ENCODE data around the gene FOXD1. TPM values are rescaled to one million over a fixed set of nuclear protein-coding genes. Genes with fewer than 3 reads are reported as not detected.
A peak's percentile ranks its signal among the peaks of the same experiment; 100 is the strongest.

Gene FOXD1
- total and polyA plus RNA-seq, 2 of the 8 experiments (the other 6 are each of a cell fraction or from before 2014, with no cell fraction given): 0.11 to 1.1 TPM

GRCh38 chr5:73497497-73498056, 49.0 kb upstream of the FOXD1 start:
- 0 out of 2 replicates have a peak, but pooled peaks have one; percentile 11 for TF ChIP-seq CHD1 (IDR thresholded peaks at IDR 0.05; ENCODE audit: low read depth, low read length)
- TF ChIP-seq CBX5 (IDR thresholded peaks at IDR 0.05; ENCODE audit: low read depth, low read length): no peak
- H3K9ac ChIP-seq (replicated peaks in 1 of 4; ENCODE audit: extremely low read depth in 1 of 4, low read depth in 3 of 4, low read length in 3 of 4): peak overlapping the region; percentile 84 to 94 (median 92)
- peak overlapping the region; percentile 88 for H2BK120ac ChIP-seq (replicated peaks; ENCODE audit: low read depth, low read length)
- H3K4me2 ChIP-seq (ENCODE audit: insufficient read depth in 1 of 2, low read depth in 2 of 2, low read length in 2 of 2): peak overlapping the region; percentile 84 to 85
- H3K56ac ChIP-seq (replicated peaks; ENCODE audit: insufficient read length, low read depth, low read length): peak overlapping the region; percentile 87
- ChIA-PET POLR2A (ENCODE audit: partially characterized antibody) (interaction anchor here (0.6 to 7.7 kb wide), 16 partner anchors 10 to 68 kb away, joined by 3 to 170 read pairs (median 11); partner anchors contain the start of genes ANKRA2, FOXD1 and UTP15), CTCF (ENCODE audit: partially characterized antibody) (interaction anchor here (0.6 to 6.1 kb wide), 14 partner anchors 10 to 960 kb away, joined by 3 to 53 read pairs (median 8); partner anchors contain the start of gene FOXD1)
- H3K23me2 ChIP-seq (ENCODE audit: low read depth, low read length): peaks cover 9% of the 10 kb centered on the region
- H4K8ac ChIP-seq (ENCODE audit: extremely low read depth, insufficient read depth, low read length): peak overlapping the region; percentile 99; the same call in 1 of the 2 replicates
- H4K20me1 ChIP-seq (replicated peaks in 1 of 2; ENCODE audit: control insufficient read depth in 1 of 2, insufficient read depth in 2 of 2, low read length in 2 of 2): peaks cover 0 to 3% of the 10 kb centered on the region in 2 experiments
- H4K5ac ChIP-seq (ENCODE audit: insufficient read length, low read depth, low read length): peak overlapping the region; percentile 98
- H3K4me1 ChIP-seq (replicated peaks in 1 of 4; ENCODE audit: control insufficient read depth in 3 of 4, insufficient read depth in 4 of 4, low read length in 3 of 4): peaks cover 1 to 12% (median 4%) of the 10 kb centered on the region in 4 experiments; a peak in 6 of 7 replicates
- H2BK15ac ChIP-seq (ENCODE audit: low read length): peak overlapping the region; percentile 36; the same call in 1 of the 2 replicates
- peaks cover 3 to 36% (median 13%) of the 10 kb centered on the region in 4 experiments; a peak in 7 of 8 replicates for H3K36me3 ChIP-seq (ENCODE audit: control insufficient read depth in 2 of 4, insufficient read depth in 4 of 4, low read length in 3 of 4)
- H3K4ac ChIP-seq (replicated peaks; ENCODE audit: insufficient read length, low read depth, low read length): peak overlapping the region; percentile 95
- no peaks in the 10 kb centered on the region for H3K9me3 ChIP-seq (ENCODE audit: insufficient read depth in 2 of 2, low read depth in 1 of 2, low read length in 1 of 2)
- peaks cover 2% of the 10 kb centered on the region; the same call in 1 of the 2 replicates for H3K79me1 ChIP-seq (ENCODE audit: low read depth, low read length)
- peak overlapping the region; percentile 29; the same call in 1 of the 2 replicates for H2AFZ ChIP-seq (ENCODE audit: low read length)
- H2AK5ac ChIP-seq (ENCODE audit: low read depth, low read length): 0 out of 2 replicates have a peak overlapping the region, but pooled peaks have one; percentile 19
- H3K27ac ChIP-seq (ENCODE audit: low read depth, low read length): peak overlapping the region; percentile 97
- peak overlapping the region; percentile 97 for H4K91ac ChIP-seq (replicated peaks; ENCODE audit: insufficient read length, low read length)
- H2BK12ac ChIP-seq (ENCODE audit: low read depth, low read length): peak overlapping the region; percentile 69; the same call in 1 of the 2 replicates
- H3K79me2 ChIP-seq (ENCODE audit: control insufficient read depth in 1 of 2, insufficient read depth in 2 of 2, low read length in 2 of 2): peaks cover 16 to 51% of the 10 kb centered on the region in 2 experiments
- H3K4me3 ChIP-seq (ENCODE audit: extremely low read depth in 1 of 4, insufficient read depth in 2 of 4, low read depth in 3 of 4, low read length in 4 of 4): peak overlapping the region; percentile 78 to 87 (median 82)
- no peaks in the 10 kb centered on the region for H3K27me3 ChIP-seq (replicated peaks in 1 of 4; ENCODE audit: control insufficient read depth in 3 of 4, extremely low read depth in 1 of 4, insufficient read depth in 3 of 4, low read length in 3 of 4)
- no peak for DNase-seq (ENCODE audit: low read depth in 1 of 2, low spot score in 2 of 2)
- no peak overlapping the region for H3K14ac ChIP-seq (ENCODE audit: insufficient read length)
- H3K18ac ChIP-seq (ENCODE audit: extremely low read depth, low read length): 0 out of 2 replicates have a peak overlapping the region, but pooled peaks have one; percentile 17
- H3K23ac ChIP-seq (ENCODE audit: insufficient read length): no peak overlapping the region
- 55% methylated on average over 14 of the region's 16 CpGs; no CpG with 5 or more reads in 1 of the 2 experiments for WGBS, 2 experiments (ENCODE audit: extremely low coverage in 1 of 2, insufficient coverage in 1 of 2, insufficient read length in 1 of 2, insufficient replicate concordance in 2 of 2, low coverage in 1 of 2, low lambda C conversion rate in 2 of 2, missing lambda C conversion rate in 1 of 2)
- H2BK20ac ChIP-seq (ENCODE audit: low read length): no peak overlapping the region
- peak overlapping the region; percentile 98 for H2BK5ac ChIP-seq (ENCODE audit: low read depth, low read length)
- FAIRE-seq: no peak

Data from H1 (cell line).